A673 (cell line): Measurements from ENCODE around the gene ADSL. TPM values are rescaled to one million over a fixed set of nuclear protein-coding genes. Genes with fewer than 3 reads are reported as not detected.

ENCODE experiments used
- BruUV-seq: library from RNA; stranded (reverse); fragments of 400-500 nt; replicated peaks from 2 replicates; lab custom pipeline; 2021; lab: Mats Ljungman, UMichigan
- CTCF ChIA-PET: fragments of 300-600 bp; sonication (Branson Sonifier 250); formaldehyde crosslinking; loops from one replicate; lab custom pipeline; 2022; ENCODE audit warnings: antibody characterized with exemption; lab: Charles Lee
- POLR2A ChIA-PET: fragments of 300-600 bp; sonication (Branson Sonifier 250); formaldehyde crosslinking; loops from one replicate; lab custom pipeline; 2022; ENCODE audit warnings: antibody characterized with exemption; ENCODE audit not compliant: low non-redundant PET; lab: Charles Lee
- DNase-seq: peaks from one replicate; pipeline ENCODE4 v3.0.0-alpha.2; 2015; ENCODE audit warnings: low spot score
- H3K27ac ChIP-seq: fragments of 200-600 bp; sonication (generic); 2 replicates; pipeline ENCODE4 v1.5.1; 2016; ENCODE audit warnings: mixed run types, low read depth, mild to moderate bottlenecking, mixed read lengths, antibody characterized with exemption, low read length; ENCODE audit not compliant: poor library complexity, severe bottlenecking
- H3K27me3 ChIP-seq: fragments of 200-600 bp; sonication (generic); replicated peaks from 2 replicates; pipeline ENCODE4 v1.6.1; 2017; ENCODE audit warnings: mixed run types, low read depth, mild to moderate bottlenecking, mixed read lengths, antibody characterized with exemption, low read length; ENCODE audit not compliant: insufficient read depth, poor library complexity
- H3K36me3 ChIP-seq: fragments of 200-600 bp; sonication (generic); 2 replicates; pipeline ENCODE4 v1.6.1; 2016; ENCODE audit warnings: mixed run types, mild to moderate bottlenecking, mixed read lengths, antibody characterized with exemption, low read length; ENCODE audit not compliant: insufficient read depth, poor library complexity, severe bottlenecking
- H3K4me1 ChIP-seq: fragments of 200-600 bp; sonication (generic); 2 replicates; pipeline ENCODE4 v1.6.1; 2017; ENCODE audit warnings: mixed run types, mild to moderate bottlenecking, mixed read lengths, antibody characterized with exemption, low read length; ENCODE audit not compliant: insufficient read depth, poor library complexity, severe bottlenecking
- H3K4me3 ChIP-seq: fragments of 200-600 bp; sonication (generic); 2 replicates; pipeline ENCODE4 v1.5.1; 2016; ENCODE audit warnings: low read depth, mixed run types, mild to moderate bottlenecking, mixed read lengths, low read length; ENCODE audit not compliant: poor library complexity, severe bottlenecking
- H3K9me3 ChIP-seq: fragments of 200-600 bp; sonication (generic); 2 replicates; pipeline ENCODE4 v1.6.1; 2016; ENCODE audit warnings: mixed run types, low read depth, mild to moderate bottlenecking, mixed read lengths, antibody characterized with exemption, low read length; ENCODE audit not compliant: poor library complexity, severe bottlenecking
- CTCF ChIP-seq: fragments of 300-800, 200-600 bp; sonication (generic); conservative IDR thresholded peaks from 2 replicates; pipeline ENCODE4 v1.5.1; 2017; ENCODE audit warnings: low read depth, mild to moderate bottlenecking, antibody characterized with exemption, low read length, moderate library complexity, mixed read lengths
- EZH2 ChIP-seq: fragments of 200-600 bp; sonication (generic); IDR thresholded peaks from 2 replicates; pipeline ENCODE4 v1.6.1; 2017; ENCODE audit warnings: borderline replicate concordance, low read depth, mild to moderate bottlenecking, mixed read lengths, antibody characterized with exemption, low read length; ENCODE audit not compliant: poor library complexity, severe bottlenecking
- intact Hi-C: fragments of 100-400 bp; cut with micrococcal nuclease; formaldehyde crosslinking; loops from one replicate; pipeline ENCODE4 v1.10.0; 2022; ENCODE audit not compliant: unreplicated experiment
- total RNA-seq: library from RNA; stranded (reverse); gene quantifications from 2 replicates; pipeline ENCODE4 v1.2.3, GENCODE V29; 2021

Gene ADSL
- total RNA-seq, 1 experiment from 2014 or later = 133 TPM

GRCh38 chr22:40330615-40331014 is 15.7 kb upstream of the ADSL start:
- TF ChIP-seq EZH2 = no peak
- H3K4me1 ChIP-seq = peaks cover 24% of the 10 kb centered on the region
- intact Hi-C loops = no loop called here
- no peaks in the 10 kb centered on the region for H3K9me3 ChIP-seq
- no TSS peak for BruUV-seq
- ChIA-PET POLR2A (no interaction called here), CTCF (no interaction called here)
- H3K27ac ChIP-seq = no peak overlapping the region
- H3K36me3 ChIP-seq = no peaks in the 10 kb centered on the region
- H3K4me3 ChIP-seq = no peak overlapping the region
- H3K27me3 ChIP-seq = no peaks in the 10 kb centered on the region
- DNase-seq = no peak

- Histone ChIP-seq H3K9me3 (no peaks in the 10 kb centered on the region), H3K27me3 (no peaks in the 10 kb centered on the region), H3K27ac (no peak overlapping the region), H3K4me3 (no peak overlapping the region), H3K36me3 (no peaks in the 10 kb centered on the region), H3K4me1 (peaks cover 29% of the 10 kb centered on the region)
- ChIA-PET POLR2A (no interaction called here), CTCF (no interaction called here)
- DNase-seq = no peak
- no TSS peak for BruUV-seq
- TF ChIP-seq EZH2 (no peak), CTCF (no peak)
- intact Hi-C loops = no loop called here
Measured at GRCh38 chr22:40331706-40332105, 14.6 kb upstream of the ADSL start.

GRCh38 chr22:40332319-40332781 is 13.9 kb upstream of the ADSL start:
- no TSS peak for BruUV-seq
- CTCF ChIA-PET = no interaction called here
- no peak for DNase-seq

More at GRCh38 chr22:40332319-40332781, 13.9 kb upstream of the ADSL start:
- TF ChIP-seq EZH2 (no peak), CTCF (no peak)
- no peaks in the 10 kb centered on the region for H3K36me3 ChIP-seq
- intact Hi-C loops = no loop called here
- H3K4me1 ChIP-seq = peaks cover 29% of the 10 kb centered on the region
- H3K27ac ChIP-seq = no peak overlapping the region
- POLR2A ChIA-PET = no interaction called here
- H3K9me3 ChIP-seq = no peaks in the 10 kb centered on the region
- no peaks in the 10 kb centered on the region for H3K27me3 ChIP-seq
- H3K4me3 ChIP-seq = no peak overlapping the region
